ENCODE measurements around the gene KLHL6.

KLHL6 gene

GRCh38 chr3:183454064-183454463 is 101.4 kb downstream of the KLHL6 start:
- H3F3A ChIP-seq (ENCODE audit: insufficient read depth, low read length), result no peaks in the 10 kb centered on the region
- H3K9me2 ChIP-seq (replicated peaks; ENCODE audit: insufficient read depth, low read length), result no peaks in the 10 kb centered on the region
- peaks cover 22% of the 10 kb centered on the region for H3K79me2 ChIP-seq (ENCODE audit: low read length)
- no peaks in the 10 kb centered on the region for H4K20me1 ChIP-seq (ENCODE audit: insufficient read depth, low read length)
- H3K27ac ChIP-seq (ENCODE audit: low read length), result no peak overlapping the region
- no peaks in the 10 kb centered on the region for H3K4me1 ChIP-seq (ENCODE audit: low read length)
- TF ChIP-seq CTCF (IDR thresholded peaks at IDR 0.05; ENCODE audit: low read length), result no peak
- TF ChIP-seq EZH2phosphoT487 (IDR thresholded peaks at IDR 0.05; ENCODE audit: low read length), result no peak
- no peak for TF ChIP-seq EZH2 (optimal IDR thresholded peaks at IDR 0.05; ENCODE audit: low read depth, low read length)
- no peak overlapping the region for H3K9ac ChIP-seq (ENCODE audit: low read length)
- no peaks in the 10 kb centered on the region for H3K27me3 ChIP-seq (replicated peaks; ENCODE audit: insufficient read depth, low read length)
- no peak for DNase-seq
- no peak overlapping the region for H3K4me2 ChIP-seq (ENCODE audit: low read depth, low read length)
- no peaks in the 10 kb centered on the region; the same call in 1 of the 2 replicates for H3K36me3 ChIP-seq (replicated peaks; ENCODE audit: insufficient read depth, low read length)
- H3K4me3 ChIP-seq (ENCODE audit: low read length), result no peak overlapping the region
- no peak overlapping the region for H2AFZ ChIP-seq (ENCODE audit: low read length)
- H3K9me3 ChIP-seq (replicated peaks; ENCODE audit: insufficient read depth, low read length), result no peaks in the 10 kb centered on the region

DNA sequence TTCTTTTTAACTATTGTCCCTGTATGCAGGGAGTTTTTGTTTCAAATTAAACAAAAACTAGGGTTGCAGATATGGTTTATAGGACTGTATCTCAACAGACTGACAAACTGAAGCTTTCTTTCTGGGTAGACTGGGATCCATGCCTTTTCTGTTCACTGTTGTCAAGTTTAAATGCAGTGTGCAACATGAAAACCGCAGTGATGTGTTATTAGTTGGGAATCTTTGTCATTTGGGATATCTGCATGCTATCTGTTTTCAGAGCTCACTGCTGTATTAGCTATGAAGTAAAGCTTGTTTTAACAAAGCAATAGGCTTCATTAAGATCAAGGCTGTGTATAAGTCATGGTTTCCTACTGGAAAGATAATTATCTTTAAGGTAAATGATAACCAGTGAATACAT is 105.7 kb downstream of the KLHL6 start:
- H3K36me3 ChIP-seq (replicated peaks; ENCODE audit: insufficient read depth, low read length), result no peaks in the 10 kb centered on the region
- H3K79me2 ChIP-seq (ENCODE audit: low read length), result peaks cover 38% of the 10 kb centered on the region
- H3K9me3 ChIP-seq (replicated peaks; ENCODE audit: insufficient read depth, low read length), result no peaks in the 10 kb centered on the region
- H3K9ac ChIP-seq (ENCODE audit: low read length), result no peak overlapping the region
- no peaks in the 10 kb centered on the region for H3K9me2 ChIP-seq (replicated peaks; ENCODE audit: insufficient read depth, low read length)
- no peak overlapping the region for H3K4me2 ChIP-seq (ENCODE audit: low read depth, low read length)
- no peaks in the 10 kb centered on the region for H4K20me1 ChIP-seq (ENCODE audit: insufficient read depth, low read length)
- TF ChIP-seq EZH2 (optimal IDR thresholded peaks at IDR 0.05; ENCODE audit: low read depth, low read length) (no peak), CTCF (IDR thresholded peaks at IDR 0.05; ENCODE audit: low read length) (no peak), EZH2phosphoT487 (IDR thresholded peaks at IDR 0.05; ENCODE audit: low read length) (no peak)
- no peak overlapping the region for H3K27ac ChIP-seq (ENCODE audit: low read length)
- H3K27me3 ChIP-seq (replicated peaks; ENCODE audit: insufficient read depth, low read length), result no peaks in the 10 kb centered on the region
- H2AFZ ChIP-seq (ENCODE audit: low read length), result no peak overlapping the region
- H3F3A ChIP-seq (ENCODE audit: insufficient read depth, low read length), result peaks cover 14% of the 10 kb centered on the region; the same call in 1 of the 2 replicates
- peaks cover 7% of the 10 kb centered on the region; the same call in 1 of the 2 replicates for H3K4me1 ChIP-seq (ENCODE audit: low read length)
- H3K4me3 ChIP-seq (ENCODE audit: low read length), result no peak overlapping the region
- DNase-seq, result no peak

DNA sequence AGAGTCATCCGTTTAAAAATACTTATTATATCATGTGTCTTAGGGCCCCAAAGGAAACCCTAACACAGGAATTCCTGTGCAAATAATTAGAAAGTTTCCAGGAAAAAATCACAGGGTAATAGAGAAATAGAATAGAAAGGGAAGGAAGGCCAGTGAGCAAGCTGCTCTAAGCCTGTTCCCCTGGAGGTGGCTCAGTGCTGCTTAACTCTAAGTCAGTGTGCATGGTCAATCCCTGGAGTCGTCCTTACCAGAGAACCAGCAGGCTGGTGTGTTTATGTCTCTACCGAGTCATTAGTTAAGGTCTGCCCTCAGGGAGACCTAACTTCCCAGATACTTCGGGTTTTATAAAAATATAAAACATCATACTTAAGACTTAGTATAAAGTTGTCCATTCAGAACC is 106.1 kb downstream of the KLHL6 start:
- H3K4me3 ChIP-seq (ENCODE audit: low read length), result no peak overlapping the region
- H3K9me2 ChIP-seq (replicated peaks; ENCODE audit: insufficient read depth, low read length), result no peaks in the 10 kb centered on the region
- TF ChIP-seq EZH2 (optimal IDR thresholded peaks at IDR 0.05; ENCODE audit: low read depth, low read length), result no peak
- no peak for TF ChIP-seq EZH2phosphoT487 (IDR thresholded peaks at IDR 0.05; ENCODE audit: low read length)
- no peak for TF ChIP-seq CTCF (IDR thresholded peaks at IDR 0.05; ENCODE audit: low read length)
- peak overlapping the region; percentile 84; the same call in 1 of the 2 replicates for H3K4me2 ChIP-seq (ENCODE audit: low read depth, low read length)
- no peak for DNase-seq
- H4K20me1 ChIP-seq (ENCODE audit: insufficient read depth, low read length), result no peaks in the 10 kb centered on the region
- no peak overlapping the region for H2AFZ ChIP-seq (ENCODE audit: low read length)
- H3K9me3 ChIP-seq (replicated peaks; ENCODE audit: insufficient read depth, low read length), result no peaks in the 10 kb centered on the region
- peaks cover 38% of the 10 kb centered on the region for H3K79me2 ChIP-seq (ENCODE audit: low read length)
- H3K27ac ChIP-seq (ENCODE audit: low read length), result no peak overlapping the region
- no peaks in the 10 kb centered on the region for H3K27me3 ChIP-seq (replicated peaks; ENCODE audit: insufficient read depth, low read length)
- no peak overlapping the region for H3K9ac ChIP-seq (ENCODE audit: low read length)
- H3K4me1 ChIP-seq (ENCODE audit: low read length), result peaks cover 7% of the 10 kb centered on the region; the same call in 1 of the 2 replicates
- H3K36me3 ChIP-seq (replicated peaks; ENCODE audit: insufficient read depth, low read length), result no peaks in the 10 kb centered on the region
- peaks cover 14% of the 10 kb centered on the region; the same call in 1 of the 2 replicates for H3F3A ChIP-seq (ENCODE audit: insufficient read depth, low read length)
